ENCODE measurements around the gene BCKDK.

BCKDK gene

DNA sequence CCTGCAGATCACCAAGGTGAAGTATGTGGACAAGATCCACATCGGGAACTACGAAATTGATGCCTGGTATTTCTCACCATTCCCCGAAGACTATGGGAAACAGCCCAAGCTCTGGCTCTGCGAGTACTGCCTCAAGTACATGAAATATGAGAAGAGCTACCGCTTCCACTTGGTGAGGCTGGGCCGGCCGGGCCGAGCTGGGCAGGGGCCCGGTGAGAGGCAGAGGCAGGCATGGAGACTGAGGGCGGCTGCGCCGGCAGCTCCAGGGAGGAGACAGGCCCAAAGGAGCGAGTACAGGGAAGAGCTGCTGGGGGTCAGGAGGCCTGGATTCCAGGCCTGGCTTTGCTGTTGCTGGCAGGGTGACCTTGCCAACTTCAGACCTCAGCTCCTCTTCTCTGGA, 19.0 kb downstream of the BCKDK start:
- no peak for DNase-seq (ENCODE audit: low read depth)
- no peak overlapping the region for H3K4me3 ChIP-seq (ENCODE audit: control insufficient read depth, low read depth, low read length)
- no peak for TF ChIP-seq CTCF (conservative IDR thresholded peaks at IDR 0.05; ENCODE audit: control insufficient read depth, insufficient read depth, low read depth, low read length)

DNA sequence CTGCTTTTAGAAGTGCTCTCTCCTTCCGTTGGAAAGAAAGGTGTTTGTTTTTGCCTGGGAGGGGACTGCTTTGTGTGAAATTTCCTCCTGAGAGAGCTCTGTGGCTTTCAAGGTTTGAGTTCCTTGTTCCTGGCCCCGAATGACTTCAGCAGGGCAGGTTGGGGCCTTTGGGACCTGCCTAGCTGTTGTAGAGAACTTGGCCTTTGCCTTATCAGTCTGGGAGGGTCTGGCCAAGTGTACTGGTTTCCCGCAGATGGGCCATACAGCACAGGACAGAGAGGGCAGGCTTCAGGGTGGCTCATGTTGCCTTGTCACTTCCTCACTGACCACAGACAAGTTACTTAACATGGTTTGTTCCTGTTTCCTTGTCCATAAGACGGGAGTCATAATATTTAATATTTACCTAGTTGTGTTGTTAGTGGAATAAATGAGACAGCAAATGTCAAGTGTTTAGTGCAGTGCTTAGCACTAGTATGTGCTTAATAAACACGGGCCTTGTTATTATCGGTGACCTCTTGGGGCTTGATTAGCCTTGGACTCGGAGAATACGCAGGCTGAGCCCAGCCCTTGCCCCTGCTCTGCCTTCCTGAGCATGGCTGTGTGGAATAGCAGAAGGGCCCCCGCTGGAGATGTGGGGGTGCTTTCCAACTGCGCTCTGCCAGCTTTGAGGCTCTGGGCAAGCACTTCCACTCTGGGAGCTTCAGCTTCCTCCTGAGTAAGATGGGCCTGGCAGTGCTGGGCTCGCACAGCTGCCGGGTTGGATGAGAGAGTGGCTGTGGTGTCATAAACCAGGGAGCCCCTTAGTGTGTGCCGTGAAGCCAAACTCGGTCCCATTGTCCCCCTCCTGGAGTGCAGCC, 20.8 kb downstream of the BCKDK start:
- no peak overlapping the region for H3K4me3 ChIP-seq (ENCODE audit: control insufficient read depth, low read depth, low read length)
- TF ChIP-seq CTCF (conservative IDR thresholded peaks at IDR 0.05; ENCODE audit: control insufficient read depth, insufficient read depth, low read depth, low read length), result no peak
- no peak for DNase-seq (ENCODE audit: low read depth)

- peak; percentile 17 for TF ChIP-seq CTCF (conservative IDR thresholded peaks at IDR 0.05; ENCODE audit: control insufficient read depth, insufficient read depth, low read depth, low read length)
- H3K4me3 ChIP-seq (ENCODE audit: control insufficient read depth, low read depth, low read length), result no peak overlapping the region
- DNase-seq (ENCODE audit: low read depth), result peak; percentile 61
Observed at GRCh38 chr16:31129568-31130335, 21.6 kb downstream of the BCKDK start.

GRCh38 chr16:31130336-31130891, 22.2 kb downstream of the BCKDK start:
- no peak for DNase-seq (ENCODE audit: low read depth)
- TF ChIP-seq CTCF (conservative IDR thresholded peaks at IDR 0.05; ENCODE audit: control insufficient read depth, insufficient read depth, low read depth, low read length), result no peak

DNA sequence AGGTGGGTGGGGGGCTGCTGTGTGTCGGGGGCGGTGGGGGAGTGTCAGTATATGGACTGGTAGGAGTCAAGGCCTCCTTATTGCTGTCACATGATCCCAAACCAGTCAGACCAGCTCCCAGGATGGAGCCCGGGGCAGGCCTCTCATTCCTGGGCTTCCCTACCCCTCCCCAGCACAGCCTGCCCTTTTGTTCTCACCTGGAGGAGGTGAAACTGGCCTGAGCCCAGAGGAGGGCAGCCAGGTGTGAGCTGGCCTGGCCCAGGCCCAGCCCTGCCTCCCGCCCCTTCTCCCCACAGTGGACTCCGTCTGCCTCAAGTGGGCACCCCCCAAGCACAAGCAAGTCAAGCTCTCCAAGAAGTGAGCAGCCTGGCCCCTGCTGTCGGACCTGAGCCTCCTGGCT, 22.7 kb downstream of the BCKDK start:
- no peak for TF ChIP-seq CTCF (conservative IDR thresholded peaks at IDR 0.05; ENCODE audit: control insufficient read depth, insufficient read depth, low read depth, low read length)
- no peak for DNase-seq (ENCODE audit: low read depth)
- no peak overlapping the region for H3K4me3 ChIP-seq (ENCODE audit: control insufficient read depth, low read depth, low read length)

More at GRCh38 chr16:31130336-31130891, 22.2 kb downstream of the BCKDK start:
- no peak overlapping the region for H3K4me3 ChIP-seq (ENCODE audit: control insufficient read depth, low read depth, low read length)

DNA sequence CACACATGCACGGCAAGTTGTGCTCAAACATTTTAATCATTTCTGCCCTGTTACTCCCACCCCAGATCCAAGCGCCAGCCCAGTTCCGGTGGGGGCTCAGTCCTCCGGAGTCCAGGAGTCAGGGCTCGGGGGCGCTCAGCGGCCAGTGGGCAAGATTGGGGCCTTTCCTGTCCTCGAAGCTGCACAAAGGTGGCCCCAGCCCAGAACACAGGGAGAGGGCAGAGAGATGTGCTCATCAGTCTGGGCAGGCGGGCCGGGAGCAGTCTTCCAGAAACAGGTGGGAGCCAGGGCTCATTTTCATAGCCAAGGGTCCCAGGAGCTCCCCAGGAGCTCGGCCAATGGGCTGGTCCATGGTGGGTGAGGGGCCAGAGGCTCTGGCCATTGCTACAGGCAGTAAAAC, 23.2 kb downstream of the BCKDK start:
- H3K4me3 ChIP-seq (ENCODE audit: control insufficient read depth, low read depth, low read length), result no peak overlapping the region
- no peak for TF ChIP-seq CTCF (conservative IDR thresholded peaks at IDR 0.05; ENCODE audit: control insufficient read depth, insufficient read depth, low read depth, low read length)
- DNase-seq (ENCODE audit: low read depth), result no peak
